ENCODE data around the gene SSU72.
"Not testable (repeated sequence)": the region's sequence is repeated elsewhere in the genome, so short reads cannot be mapped to it uniquely, and the experiment has no call there.

Gene SSU72

DNA sequence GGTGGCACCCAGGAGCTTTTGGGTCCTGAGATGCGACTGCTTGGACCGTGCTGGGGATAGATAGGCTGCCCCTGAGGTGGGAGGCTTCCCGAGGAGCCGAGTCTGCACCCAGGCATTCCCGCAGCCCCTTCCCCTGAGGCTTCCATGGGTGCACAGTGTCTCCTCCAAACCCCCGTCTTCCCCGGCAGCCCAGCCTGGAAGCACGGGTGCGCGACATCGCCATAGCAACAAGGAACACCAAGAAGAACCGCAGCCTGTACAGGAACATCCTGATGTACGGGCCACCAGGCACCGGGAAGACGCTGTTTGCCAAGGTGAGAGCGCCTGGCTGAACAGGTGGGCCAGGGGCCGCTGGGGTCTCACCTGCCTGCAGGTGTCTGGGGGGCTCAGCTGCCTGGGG, 51.0 kb downstream of the SSU72 start:
- DNase-seq = not testable (repeated sequence)

DNA sequence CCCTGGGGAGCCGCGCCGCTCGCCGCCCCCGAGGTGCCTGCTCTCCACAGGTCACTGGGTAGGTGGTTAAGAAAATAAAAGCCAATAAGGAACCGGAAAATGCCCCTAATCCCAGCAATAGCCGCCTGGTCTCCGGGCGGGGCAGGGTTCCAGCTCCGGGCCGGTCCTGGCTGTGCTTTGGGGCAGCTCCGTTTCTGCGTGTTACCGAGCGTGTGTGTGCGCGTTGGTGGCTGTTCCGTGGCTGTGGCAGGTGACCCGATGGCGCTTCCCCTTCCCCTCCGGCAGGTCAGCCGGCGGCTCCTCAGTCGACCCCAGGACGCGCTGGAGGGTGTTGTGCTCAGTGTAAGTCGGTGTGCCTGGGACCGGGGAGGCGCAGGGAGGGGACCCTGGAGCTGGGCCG, 51.4 kb downstream of the SSU72 start:
- not testable (repeated sequence) for DNase-seq

DNA sequence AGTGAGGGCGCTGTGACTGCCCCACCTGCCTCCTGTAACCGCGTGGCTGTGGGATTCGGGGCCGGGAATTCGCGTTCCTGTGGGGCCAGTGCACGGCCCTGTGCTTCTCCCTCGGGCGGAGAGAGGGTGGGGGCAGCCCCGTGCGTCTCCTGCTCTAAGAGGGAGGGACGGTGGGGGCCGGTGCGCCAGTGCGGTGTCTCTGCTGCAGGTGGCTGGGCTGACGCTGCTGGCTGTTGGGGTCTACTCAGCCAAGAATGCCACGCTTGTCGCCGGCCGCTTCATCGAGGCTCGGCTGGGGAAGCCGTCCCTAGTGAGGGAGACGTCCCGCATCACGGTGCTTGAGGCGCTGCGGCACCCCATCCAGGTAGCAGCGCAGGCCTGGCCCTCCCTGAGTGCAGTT, 52.1 kb downstream of the SSU72 start:
- DNase-seq = not testable (repeated sequence)

DNA sequence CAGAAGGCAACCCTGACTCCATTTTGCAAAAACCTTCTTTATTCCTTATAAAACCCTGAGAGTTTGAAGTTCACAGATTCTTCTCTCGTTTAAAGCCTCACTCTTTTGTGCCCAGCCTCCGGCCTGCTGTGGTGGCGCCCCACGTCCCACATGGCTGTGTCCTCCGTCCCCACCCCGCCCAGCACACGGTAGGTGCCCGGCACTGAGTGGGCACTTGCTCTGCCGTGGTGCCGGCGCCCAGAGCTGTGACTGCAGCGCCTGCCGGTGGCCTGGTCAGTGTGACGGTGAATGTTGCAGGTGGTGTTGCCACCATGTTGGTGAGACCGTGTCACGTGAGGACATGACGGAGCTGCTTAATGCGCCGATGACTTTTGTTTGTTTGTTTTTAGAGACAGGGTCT, 53.3 kb downstream of the SSU72 start:
- DNase-seq = no peak

DNA sequence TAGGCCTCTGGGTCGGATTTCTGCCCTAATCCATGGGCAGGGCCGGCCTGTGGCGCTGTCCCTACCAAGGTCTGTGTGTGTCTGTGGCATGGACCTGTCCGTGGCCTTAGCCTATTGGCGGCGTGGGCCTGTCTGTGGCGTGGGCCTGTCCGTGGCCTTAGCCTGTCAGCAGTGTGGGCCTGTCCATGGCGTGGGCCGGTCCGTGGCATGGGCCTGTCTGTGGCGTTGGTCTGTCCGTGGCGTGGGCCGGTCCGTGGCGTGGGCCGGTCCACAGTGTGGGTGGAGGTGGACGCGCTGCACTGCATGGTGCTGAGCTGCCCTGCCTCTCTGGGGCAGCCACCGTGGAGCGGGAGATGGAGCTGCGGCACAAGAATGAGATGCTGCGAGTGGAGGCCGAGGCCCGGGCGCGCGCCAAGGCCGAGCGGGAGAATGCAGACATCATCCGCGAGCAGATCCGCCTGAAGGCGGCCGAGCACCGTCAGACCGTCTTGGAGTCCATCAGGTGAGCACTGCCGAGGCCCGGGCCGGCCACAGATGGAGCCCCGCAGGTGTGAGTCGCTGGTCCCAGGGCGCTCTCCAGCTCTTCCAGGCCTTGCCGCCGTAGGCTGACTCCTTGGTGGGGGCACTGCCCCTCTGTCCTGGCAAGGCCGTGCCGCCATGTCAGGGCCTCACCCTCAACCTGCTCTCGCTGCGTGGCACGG, 54.7 kb downstream of the SSU72 start:
- not testable (repeated sequence) for DNase-seq

DNA sequence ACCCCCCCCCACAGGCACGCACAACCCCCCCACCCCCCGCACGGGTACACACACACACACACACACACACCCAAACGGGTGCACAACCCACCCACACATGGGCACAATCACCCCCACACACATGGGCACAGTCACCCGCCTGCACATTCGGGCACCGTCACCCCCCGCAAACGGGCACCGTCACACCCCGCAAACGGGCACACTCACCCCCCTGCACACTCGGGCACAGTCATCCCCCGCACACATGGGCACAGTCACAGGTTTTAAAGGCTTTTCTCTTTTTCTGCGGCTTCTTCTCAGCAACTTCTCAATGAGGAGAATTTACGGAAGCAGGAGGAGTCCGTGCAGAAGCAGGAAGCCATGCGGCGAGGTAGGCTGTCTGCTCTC, 56.0 kb downstream of the SSU72 start:
- DNase-seq = not testable (repeated sequence)

DNA sequence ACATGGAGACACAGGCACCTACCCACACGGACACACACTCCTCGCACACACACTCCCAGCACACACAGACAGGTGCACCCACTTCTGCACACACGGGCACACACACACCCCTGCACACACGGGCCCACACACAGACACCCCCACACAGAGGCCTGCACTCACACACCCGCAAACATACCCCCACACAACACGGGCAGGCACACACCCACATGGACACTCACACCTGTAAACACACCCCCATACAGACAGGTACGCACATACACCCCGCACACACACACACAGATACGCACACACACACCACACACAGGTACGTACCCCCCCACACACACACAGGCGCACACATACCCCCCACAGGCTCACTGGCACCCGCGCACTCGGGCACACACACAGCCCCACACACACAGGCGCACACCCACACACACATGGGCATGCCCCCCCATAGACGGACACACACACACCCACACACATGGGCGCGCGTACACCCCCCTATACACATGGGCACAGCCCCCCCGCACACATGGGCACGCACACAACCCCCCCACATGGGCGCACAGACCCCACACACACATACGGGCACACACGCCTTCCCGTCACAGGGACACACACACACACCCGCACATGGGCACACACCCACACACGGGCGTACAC, 56.6 kb downstream of the SSU72 start:
- DNase-seq = no peak

DNA sequence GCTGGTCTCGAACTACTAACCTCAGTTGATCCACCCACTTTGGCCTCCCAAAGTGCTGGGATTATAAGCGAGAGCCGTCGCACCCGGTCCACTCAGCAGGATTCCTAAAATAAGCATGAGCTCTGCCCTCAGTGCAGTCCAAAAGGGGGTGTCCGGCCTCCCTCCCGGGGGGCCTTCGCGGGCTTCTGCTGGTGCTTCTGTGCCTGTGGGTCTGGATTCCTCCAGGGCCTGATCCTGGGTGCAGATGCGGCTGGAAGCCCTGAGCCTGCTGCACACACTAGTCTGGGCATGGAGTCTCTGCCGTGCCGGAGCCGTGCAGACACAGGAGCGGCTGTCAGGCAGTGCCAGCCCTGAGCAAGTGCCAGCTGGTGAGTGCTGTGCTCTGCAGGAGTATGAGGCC, 57.7 kb downstream of the SSU72 start:
- not testable (repeated sequence) for DNase-seq

DNA sequence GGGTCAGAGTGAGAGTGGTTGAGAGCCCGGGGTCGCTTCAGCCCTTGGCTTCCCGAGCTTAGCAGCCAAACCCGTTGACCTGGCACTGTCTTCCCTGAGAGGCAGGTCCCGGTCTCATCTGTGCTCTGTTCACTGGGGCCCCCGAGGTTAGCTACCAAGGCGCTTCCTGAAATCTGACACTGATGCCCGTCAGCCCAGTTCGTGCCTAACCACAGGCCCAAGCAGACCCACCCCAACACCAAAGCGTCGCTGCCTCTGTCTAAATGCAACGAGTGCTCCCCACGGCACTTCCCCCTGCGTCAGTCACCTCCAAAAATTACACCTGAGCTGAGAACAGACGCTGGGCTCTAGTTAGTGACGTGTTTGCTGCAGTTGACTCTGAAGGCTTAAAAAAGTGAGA, 60.3 kb downstream of the SSU72 start:
- not testable (repeated sequence) for DNase-seq

DNA sequence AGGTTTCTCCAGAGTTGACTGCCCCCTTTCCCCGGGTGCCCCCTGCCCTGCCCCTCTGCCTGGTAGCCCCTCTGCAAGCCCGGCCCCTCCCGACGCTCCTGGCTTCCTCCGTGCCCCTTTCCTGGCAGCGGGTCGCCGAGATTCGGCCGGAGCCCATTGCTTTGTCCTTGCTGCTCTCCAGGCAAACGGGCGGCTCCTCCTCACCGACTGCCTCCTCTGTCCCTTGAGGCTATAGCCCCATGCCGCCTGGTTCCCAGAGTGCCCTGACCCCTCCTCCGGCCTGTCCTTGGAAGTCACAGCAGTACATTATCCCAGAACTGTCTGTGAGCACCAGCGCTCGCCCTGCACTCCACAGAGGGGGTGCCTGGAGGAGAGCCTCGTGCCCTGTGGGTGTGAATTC, 61.0 kb downstream of the SSU72 start:
- not testable (repeated sequence) for DNase-seq

DNA sequence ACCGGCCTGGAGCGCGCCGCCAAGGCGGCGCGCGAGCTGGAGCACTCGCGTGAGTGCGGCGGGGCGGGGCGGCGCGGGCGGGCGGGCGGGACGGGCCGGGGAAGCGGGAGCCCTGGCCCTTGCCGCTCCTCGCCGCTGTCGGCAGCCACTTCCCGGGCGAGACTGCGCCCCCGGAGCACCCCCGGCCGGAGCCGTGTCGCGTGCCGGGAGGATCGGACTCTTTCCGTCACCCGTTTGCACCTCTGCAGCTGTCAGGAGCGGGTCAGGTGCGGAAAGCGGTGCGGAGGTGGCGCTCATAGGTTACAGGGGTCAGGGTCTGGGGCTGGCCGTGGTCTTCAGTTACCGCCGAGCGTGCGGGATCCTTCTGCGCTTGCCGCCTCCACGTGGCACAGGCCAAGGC, 62.2 kb downstream of the SSU72 start:
- DNase-seq = peak; percentile 25 to 27

DNA sequence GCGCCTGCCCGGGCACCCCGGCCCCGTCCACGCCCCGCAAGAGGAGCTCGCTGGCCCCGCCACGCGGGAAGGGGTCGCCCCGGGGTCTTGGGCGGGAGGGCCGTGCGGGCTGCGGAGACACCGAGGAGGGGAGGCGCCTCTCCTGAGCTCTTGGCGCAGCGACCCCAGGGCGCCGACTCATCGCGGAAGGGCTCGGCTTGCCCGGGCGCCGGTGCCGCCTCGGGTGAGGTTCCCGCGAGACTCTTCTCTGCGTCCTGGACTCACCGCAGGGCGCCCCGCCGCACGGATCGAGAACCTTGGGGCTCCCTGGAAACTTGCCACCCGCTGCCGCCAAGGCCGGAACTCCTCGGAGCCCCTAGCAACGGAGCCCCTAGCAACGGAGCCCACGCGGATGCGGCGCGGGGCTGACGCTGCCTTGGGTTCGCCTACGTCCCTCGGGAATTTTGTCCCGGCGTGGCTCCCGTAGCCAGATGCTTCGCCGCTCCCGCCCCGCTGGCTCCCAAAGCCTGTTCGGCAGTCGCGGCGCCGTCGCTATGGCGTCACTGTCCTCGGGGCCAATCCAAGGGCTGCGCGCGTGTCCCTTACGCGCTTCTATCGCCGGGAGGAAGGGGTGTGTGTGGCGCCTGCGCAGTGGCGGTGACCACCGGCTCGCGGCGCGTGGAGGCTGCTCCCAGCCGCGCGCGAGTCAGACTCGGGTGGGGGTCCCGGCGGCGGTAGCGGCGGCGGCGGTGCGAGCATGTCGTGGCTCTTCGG, 63.0 kb downstream of the SSU72 start, which contains the start of gene ATAD3A:
ATAD3A (plus strand) TSS at position 630 of the 753 bp plus-strand sequence; CDS start at position 737, 107 bp downstream.
- DNase-seq = peak; percentile 97 to 98

DNA sequence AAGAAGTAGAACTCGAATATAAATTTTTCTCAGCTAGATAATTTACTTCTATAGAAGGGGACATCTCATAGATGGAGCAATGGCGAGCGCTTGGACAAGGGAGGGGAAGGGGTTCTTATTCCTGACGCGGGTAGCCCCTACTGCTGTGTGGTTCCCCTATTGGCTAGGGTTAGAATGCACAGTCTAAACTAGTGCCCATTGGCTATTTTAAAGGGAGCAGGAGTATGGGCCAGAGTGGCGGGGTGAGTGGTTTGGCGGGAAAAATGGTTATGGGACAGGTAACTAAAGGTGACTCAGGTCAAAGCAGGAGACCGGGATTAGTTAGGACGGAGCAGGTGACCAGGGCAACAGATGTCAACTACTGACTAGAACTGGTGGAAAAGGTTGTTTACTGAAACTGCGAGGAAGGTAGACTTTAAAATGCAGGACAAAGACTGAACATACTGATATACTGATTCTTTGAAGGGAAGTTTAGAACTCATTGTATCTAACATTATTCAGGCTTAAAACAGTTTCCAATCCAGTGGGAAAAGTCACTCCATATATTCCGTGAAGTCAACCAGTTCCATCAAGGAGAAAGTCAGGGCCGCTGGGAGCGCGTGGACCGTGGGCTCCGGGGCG, 63.6 kb downstream of the SSU72 start:
- peak in 1 of 2 donors; percentile 26 for DNase-seq

DNA sequence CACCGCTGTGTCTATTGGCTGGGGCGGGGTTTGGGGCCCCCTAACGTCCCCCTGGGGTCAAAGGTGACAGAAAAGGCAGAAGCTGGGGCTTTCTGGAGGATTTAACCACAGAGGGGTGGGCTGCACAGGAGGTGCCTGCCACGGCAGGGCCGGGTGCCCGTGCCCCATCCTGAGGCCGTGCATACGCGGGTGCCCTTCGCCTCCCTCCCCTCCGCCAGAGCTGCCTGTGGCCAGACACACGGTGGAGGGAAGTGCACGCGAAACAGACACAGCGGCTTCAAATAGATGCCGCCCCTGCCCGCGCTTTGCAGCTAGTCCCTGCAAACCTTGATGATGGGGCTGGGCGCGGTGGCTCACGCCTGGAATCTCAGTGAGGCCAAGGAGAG, 65.2 kb downstream of the SSU72 start:
- not testable (repeated sequence) for DNase-seq

DNA sequence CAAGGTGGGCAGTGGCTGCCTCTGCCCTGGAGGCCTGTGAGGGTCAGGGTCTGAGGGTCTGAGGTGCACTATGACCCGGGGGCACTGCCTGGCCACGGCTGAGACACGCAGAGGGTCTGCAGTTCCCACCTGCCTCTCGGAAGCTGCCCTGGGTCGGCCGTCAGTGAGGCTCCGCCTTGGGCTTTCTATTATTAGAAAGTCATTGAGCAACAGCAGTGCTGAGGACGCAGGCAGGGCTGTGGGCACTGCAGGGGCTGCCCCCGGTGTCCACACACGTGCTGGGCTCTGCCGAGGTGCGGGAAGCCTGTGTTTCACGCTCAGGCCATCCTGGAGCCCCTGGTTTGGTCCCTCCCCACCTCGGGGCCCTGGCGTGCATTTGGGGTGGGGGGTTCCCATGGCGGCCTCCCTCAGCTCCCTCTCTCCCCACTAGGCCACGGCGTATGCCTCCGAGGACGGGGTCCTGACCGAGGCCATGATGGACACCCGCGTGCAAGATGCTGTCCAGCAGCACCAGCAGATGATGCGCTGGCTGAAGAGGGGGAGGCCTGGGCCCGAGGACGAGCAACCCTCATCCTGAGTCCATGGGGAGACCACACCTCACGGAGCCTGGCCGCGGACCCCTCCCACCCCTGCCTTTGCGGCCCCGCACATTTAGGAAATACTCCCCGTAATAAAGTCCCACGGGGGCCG, 65.7 kb downstream of the SSU72 start:
- DNase-seq = not testable (repeated sequence)

DNA sequence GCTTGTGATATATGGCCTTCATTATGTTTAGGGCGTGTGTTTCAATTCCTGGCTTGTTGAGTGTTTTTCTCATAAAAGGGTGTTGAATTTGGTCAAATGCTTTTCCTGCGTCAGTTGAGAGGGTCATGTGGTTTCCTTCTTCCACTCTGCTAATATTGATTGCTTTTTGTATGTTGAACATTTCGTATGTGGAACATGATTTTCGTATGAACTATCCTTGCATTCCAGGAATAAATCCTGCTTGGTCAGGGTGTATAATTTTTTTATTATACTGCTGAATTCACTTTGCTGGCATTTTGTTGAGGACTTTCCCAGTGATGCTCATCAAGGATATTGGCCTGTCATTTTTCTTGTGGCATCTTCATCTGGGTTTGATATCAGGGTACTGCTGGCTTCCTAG, 67.4 kb downstream of the SSU72 start:
- no peak for DNase-seq

DNA sequence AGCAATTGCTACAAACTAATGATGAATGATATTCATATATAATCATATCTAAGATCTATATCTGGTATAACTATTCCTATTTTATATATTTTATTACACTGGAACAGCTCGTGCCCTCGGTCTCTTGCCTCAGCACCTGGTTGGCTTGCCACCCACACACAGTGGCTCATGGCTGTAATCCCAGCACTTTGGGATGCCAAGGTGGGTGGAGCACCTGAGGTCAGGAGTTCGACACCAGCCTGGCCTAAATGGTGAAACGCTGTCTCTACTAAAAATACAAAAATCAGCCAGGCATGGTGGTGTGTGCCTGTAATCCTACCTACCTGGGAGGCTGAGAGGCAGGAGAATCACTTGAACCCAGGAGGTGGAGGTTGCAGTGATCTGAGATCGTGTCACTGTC, 68.9 kb downstream of the SSU72 start:
- DNase-seq = not testable (repeated sequence)

DNA sequence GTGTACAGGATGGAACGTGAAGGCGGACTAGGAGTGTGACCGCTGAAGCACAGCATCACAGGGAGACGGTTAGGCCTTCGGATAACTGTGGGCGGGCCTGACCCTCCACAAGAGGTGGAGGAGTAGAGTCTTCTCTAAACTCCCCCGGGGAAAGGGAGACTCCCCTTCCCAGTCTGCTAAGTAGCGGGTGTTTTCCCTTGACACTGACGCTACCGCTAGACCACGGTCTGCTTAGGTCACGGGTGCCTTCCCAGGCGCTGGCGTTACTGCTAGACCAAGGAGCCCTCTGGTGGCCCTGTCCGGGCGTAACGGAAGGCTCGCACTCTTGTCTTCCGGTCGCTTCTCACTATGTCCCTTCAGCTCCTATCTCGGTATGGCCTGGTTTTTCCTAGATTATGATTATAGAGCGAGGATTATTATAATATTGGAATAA, 69.3 kb downstream of the SSU72 start:
- peak; percentile 27 to 33 for DNase-seq

DNA sequence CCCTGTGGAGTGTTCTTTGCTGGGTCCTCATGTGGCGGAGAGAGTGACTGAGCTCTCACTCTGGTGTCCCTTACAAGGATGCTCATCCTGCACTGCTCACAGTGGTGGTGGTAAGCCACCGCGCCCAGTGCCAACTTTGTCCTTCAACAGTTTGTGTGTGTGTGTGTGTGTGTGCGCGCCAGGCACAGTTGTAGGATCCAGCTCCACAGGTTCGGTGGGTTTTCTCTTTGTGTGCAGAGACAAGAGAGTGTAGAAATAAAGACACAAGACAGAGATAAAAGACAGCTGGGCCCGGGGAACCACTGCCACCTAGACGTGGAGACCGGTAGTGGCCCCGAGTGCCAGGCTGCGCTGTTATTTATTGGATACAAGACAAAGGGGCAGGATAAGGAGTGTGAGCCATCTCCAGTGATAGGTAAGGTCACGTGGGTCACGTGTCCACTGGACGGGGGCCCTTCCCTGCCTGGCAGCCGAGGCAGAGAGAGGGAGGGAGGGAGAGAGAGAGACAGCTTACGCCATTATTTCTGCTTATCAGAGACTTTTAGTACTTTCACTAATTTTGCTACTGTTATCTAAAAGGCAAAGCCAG, 69.8 kb downstream of the SSU72 start:
- peak; percentile 75 to 77 for DNase-seq

DNA sequence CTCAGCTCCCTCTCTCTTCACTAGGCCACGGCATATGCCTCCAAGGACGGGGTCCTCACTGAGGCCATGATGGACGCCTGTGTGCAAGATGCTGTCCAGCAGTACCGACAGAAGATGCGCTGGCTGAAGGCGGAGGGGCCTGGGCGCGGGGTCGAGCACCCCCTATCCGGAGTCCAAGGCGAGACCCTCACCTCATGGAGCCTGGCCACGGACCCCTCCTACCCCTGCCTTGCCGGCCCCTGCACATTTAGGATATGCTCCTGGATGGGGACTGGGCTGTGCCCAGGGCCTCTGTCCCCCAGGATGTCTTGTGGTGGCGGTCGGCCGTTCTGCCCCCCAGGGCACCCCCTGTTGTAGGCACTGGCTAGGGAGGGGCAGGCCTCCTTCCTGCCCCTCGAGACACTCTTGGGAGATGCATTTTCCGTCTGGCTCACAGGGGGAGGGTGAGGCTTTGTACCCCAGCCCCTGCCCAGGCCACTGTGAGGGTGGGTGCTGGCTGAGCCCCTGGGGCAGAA, 79.1 kb downstream of the SSU72 start:
- not testable (repeated sequence) for DNase-seq

DNA sequence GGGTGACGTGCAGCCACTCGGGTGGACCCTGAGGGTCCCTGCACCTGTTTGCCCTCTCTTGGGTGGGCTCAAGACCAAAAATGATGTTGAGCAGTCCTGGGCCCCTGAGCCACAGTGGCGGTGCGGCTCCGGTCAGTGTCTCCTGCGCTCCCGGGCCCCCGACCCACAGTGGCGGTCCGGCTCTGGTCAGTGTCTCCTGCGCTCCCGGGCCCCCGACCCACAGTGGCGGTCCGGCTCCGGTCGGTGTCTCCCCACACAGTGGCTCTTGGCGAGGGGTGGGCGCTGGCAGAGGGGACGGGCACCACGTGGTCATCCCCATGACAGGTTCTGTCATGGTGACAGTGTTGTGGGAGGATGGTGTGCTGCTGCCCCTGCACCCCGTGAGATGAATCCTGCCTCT, 80.4 kb downstream of the SSU72 start:
- DNase-seq = not testable (repeated sequence)

Measured in stimulated activated CD4-positive, alpha-beta T cell treated with anti-CD3 and anti-CD28 coated beads, Interleukin-2, amount 100 ng/mL, for 24 hours (primary cell).